T-helper 2 cell (primary cell): Measurements from ENCODE around the gene GADD45A.

Experiments
- DNase-seq, 5 experiments: peaks; one replicate each; pipeline versions ENCODE4 v3.0.0 to v3.0.0-alpha.2; 2012 to 2022

GADD45A gene

GRCh38 chr1:67689267-67690017, 4.4 kb downstream of the GADD45A start:
- no peak for DNase-seq

GRCh38 chr1:67690018-67690363, 5.0 kb downstream of the GADD45A start:
- DNase-seq, result no peak

GRCh38 chr1:67690411-67690810, 5.4 kb downstream of the GADD45A start:
- no peak for DNase-seq

GRCh38 chr1:67691712-67692111, 6.7 kb downstream of the GADD45A start:
- no peak for DNase-seq

GRCh38 chr1:67695963-67696362, 11.0 kb downstream of the GADD45A start:
- no peak for DNase-seq

GRCh38 chr1:67696708-67697107, 11.7 kb downstream of the GADD45A start:
- DNase-seq, result no peak

GRCh38 chr1:67700220-67700619, 15.2 kb downstream of the GADD45A start:
- no peak for DNase-seq

- no peak for DNase-seq
Measured at GRCh38 chr1:67700692-67701410, 15.8 kb downstream of the GADD45A start.

GRCh38 chr1:67701876-67702275, 16.9 kb downstream of the GADD45A start:
- no peak for DNase-seq

- DNase-seq, result no peak
Measured at GRCh38 chr1:67704351-67704750, 19.4 kb downstream of the GADD45A start.

- DNase-seq, result no peak
Measured at GRCh38 chr1:67705735-67706453, 20.9 kb downstream of the GADD45A start.

- DNase-seq, result no peak
Measured at GRCh38 chr1:67708606-67709005, 23.6 kb downstream of the GADD45A start.

GRCh38 chr1:67710417-67710816, 25.4 kb downstream of the GADD45A start:
- DNase-seq, result no peak

GRCh38 chr1:67711158-67711854, 26.3 kb downstream of the GADD45A start:
- no peak for DNase-seq

- no peak for DNase-seq
Measured at GRCh38 chr1:67711855-67712212, 26.8 kb downstream of the GADD45A start.

- no peak for DNase-seq
Measured at GRCh38 chr1:67713057-67713846, 28.3 kb downstream of the GADD45A start.

GRCh38 chr1:67715819-67716218, 30.8 kb downstream of the GADD45A start:
- DNase-seq, result no peak

- DNase-seq, result no peak
Measured at GRCh38 chr1:67716800-67717199, 31.8 kb downstream of the GADD45A start.

GRCh38 chr1:67717876-67718275, 32.9 kb downstream of the GADD45A start:
- no peak for DNase-seq

- no peak for DNase-seq
Measured at GRCh38 chr1:67719329-67720196, 34.6 kb downstream of the GADD45A start.

GRCh38 chr1:67721112-67721511, 36.1 kb downstream of the GADD45A start:
- no peak for DNase-seq
